GM23338 (cell line): Measurements from ENCODE around the gene MAN1B1.

Experiments used
- TF ChIP-seq, protein P1 (sequence below): IDR thresholded peaks from 2 replicates; pipeline ENCODE4 v1.6.1; 2016; ENCODE audit warnings: antibody characterized with exemption
- TF ChIP-seq, protein P2 (sequence below): IDR thresholded peaks from one replicate; pipeline ENCODE4 v1.6.1; 2018; ENCODE audit warnings: antibody characterized with exemption; ENCODE audit not compliant: unreplicated experiment
- TF ChIP-seq, protein P3 (sequence below), 2 experiments: fragments of 200-600 bp in 1 of 2; sonication (generic) in 1 of 2; conservative IDR thresholded peaks; 2 replicates each; pipeline versions ENCODE4 v1.5.1 to v1.6.1; 2016 to 2017; ENCODE audit warnings: antibody characterized with exemption in 2 of 2, low read depth in 2 of 2, mild to moderate bottlenecking in 2 of 2, moderate library complexity in 1 of 2

DNA sequence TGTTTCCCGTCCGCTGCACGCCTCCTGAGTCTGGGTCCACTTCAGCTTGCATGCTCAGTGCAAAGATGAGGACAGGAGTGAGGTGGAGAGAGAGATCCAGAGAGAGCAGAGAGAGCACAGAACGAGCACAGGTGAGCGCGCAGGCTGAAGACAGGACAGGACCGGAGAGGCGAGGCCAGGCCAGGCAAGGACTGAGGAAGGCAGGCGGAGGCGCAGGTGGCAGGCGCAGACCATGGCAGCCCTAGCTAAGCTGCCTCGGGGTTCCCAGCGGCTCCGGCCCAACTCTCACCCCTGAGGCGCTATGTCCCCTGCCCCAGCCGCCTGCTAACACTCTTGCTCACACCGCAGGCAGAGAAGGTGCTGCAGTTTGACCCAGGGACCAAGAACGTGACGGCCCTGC, 61.9 kb downstream of the MAN1B1 start:
- TF ChIP-seq, protein P1, sequence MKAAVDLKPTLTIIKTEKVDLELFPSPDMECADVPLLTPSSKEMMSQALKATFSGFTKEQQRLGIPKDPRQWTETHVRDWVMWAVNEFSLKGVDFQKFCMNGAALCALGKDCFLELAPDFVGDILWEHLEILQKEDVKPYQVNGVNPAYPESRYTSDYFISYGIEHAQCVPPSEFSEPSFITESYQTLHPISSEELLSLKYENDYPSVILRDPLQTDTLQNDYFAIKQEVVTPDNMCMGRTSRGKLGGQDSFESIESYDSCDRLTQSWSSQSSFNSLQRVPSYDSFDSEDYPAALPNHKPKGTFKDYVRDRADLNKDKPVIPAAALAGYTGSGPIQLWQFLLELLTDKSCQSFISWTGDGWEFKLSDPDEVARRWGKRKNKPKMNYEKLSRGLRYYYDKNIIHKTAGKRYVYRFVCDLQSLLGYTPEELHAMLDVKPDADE: no peak
- TF ChIP-seq, protein P2, sequence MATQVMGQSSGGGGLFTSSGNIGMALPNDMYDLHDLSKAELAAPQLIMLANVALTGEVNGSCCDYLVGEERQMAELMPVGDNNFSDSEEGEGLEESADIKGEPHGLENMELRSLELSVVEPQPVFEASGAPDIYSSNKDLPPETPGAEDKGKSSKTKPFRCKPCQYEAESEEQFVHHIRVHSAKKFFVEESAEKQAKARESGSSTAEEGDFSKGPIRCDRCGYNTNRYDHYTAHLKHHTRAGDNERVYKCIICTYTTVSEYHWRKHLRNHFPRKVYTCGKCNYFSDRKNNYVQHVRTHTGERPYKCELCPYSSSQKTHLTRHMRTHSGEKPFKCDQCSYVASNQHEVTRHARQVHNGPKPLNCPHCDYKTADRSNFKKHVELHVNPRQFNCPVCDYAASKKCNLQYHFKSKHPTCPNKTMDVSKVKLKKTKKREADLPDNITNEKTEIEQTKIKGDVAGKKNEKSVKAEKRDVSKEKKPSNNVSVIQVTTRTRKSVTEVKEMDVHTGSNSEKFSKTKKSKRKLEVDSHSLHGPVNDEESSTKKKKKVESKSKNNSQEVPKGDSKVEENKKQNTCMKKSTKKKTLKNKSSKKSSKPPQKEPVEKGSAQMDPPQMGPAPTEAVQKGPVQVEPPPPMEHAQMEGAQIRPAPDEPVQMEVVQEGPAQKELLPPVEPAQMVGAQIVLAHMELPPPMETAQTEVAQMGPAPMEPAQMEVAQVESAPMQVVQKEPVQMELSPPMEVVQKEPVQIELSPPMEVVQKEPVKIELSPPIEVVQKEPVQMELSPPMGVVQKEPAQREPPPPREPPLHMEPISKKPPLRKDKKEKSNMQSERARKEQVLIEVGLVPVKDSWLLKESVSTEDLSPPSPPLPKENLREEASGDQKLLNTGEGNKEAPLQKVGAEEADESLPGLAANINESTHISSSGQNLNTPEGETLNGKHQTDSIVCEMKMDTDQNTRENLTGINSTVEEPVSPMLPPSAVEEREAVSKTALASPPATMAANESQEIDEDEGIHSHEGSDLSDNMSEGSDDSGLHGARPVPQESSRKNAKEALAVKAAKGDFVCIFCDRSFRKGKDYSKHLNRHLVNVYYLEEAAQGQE: no peak
- TF ChIP-seq, protein P3, sequence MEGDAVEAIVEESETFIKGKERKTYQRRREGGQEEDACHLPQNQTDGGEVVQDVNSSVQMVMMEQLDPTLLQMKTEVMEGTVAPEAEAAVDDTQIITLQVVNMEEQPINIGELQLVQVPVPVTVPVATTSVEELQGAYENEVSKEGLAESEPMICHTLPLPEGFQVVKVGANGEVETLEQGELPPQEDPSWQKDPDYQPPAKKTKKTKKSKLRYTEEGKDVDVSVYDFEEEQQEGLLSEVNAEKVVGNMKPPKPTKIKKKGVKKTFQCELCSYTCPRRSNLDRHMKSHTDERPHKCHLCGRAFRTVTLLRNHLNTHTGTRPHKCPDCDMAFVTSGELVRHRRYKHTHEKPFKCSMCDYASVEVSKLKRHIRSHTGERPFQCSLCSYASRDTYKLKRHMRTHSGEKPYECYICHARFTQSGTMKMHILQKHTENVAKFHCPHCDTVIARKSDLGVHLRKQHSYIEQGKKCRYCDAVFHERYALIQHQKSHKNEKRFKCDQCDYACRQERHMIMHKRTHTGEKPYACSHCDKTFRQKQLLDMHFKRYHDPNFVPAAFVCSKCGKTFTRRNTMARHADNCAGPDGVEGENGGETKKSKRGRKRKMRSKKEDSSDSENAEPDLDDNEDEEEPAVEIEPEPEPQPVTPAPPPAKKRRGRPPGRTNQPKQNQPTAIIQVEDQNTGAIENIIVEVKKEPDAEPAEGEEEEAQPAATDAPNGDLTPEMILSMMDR (conservative IDR thresholded peaks at IDR 0.05; ENCODE audit: low read depth in 2 of 2): no peak
